ENCODE measurements around the gene PPP1CC. TPM values are rescaled to one million over a fixed set of nuclear protein-coding genes. Genes with fewer than 3 reads are reported as not detected.

Gene PPP1CC
- total RNA-seq, 2 donors from 2014 or later = 92.9 to 103 TPM

- TF ChIP-seq POLR2AphosphoS5 (IDR thresholded peaks at IDR 0.05) = no peak
- 88% methylated on average over 8 of the region's 8 CpGs for WGBS
- no peak for DNase-seq (ENCODE audit: low spot score)
- Histone ChIP-seq H3K36me3 (no peaks in the 10 kb centered on the region), H3K27me3 (replicated peaks; ENCODE audit: insufficient read depth) (no peaks in the 10 kb centered on the region), H3K4me1 (replicated peaks) (no peaks in the 10 kb centered on the region), H3K4me3 (no peak overlapping the region), H3K27ac (no peak overlapping the region), H3K9me3 (no peaks in the 10 kb centered on the region)
- intact Hi-C loops (cut with DNase I) = no loop called here
Measured at GRCh38 chr12:110782922-110783321, 40.2 kb upstream of the PPP1CC start.

- Histone ChIP-seq H3K4me1 (replicated peaks) (no peaks in the 10 kb centered on the region), H3K4me3 (no peak overlapping the region), H3K27ac (no peak overlapping the region), H3K36me3 (no peaks in the 10 kb centered on the region), H3K27me3 (replicated peaks; ENCODE audit: insufficient read depth) (no peaks in the 10 kb centered on the region), H3K9me3 (no peaks in the 10 kb centered on the region)
- WGBS = 81% methylated on average over 4 of the region's 4 CpGs
- intact Hi-C loops (cut with DNase I) = no loop called here
- no peak for DNase-seq (ENCODE audit: low spot score)
- TF ChIP-seq CTCF (IDR thresholded peaks at IDR 0.05) (no peak), POLR2AphosphoS5 (IDR thresholded peaks at IDR 0.05) (no peak), POLR2A (IDR thresholded peaks at IDR 0.05) (no peak)
Measured at GRCh38 chr12:110782094-110782493, 39.4 kb upstream of the PPP1CC start.

- no peaks in the 10 kb centered on the region for H3K27me3 ChIP-seq (replicated peaks; ENCODE audit: insufficient read depth)
- intact Hi-C loops (cut with DNase I) = no loop called here
- no peaks in the 10 kb centered on the region for H3K9me3 ChIP-seq
- no peak overlapping the region for H3K27ac ChIP-seq
- H3K36me3 ChIP-seq = no peaks in the 10 kb centered on the region
- no peak for TF ChIP-seq POLR2A (IDR thresholded peaks at IDR 0.05)
- TF ChIP-seq POLR2AphosphoS5 (IDR thresholded peaks at IDR 0.05) = no peak
- no peak for TF ChIP-seq CTCF (IDR thresholded peaks at IDR 0.05)
- 76% methylated on average over 4 of the region's 4 CpGs for WGBS
- no peak for DNase-seq (ENCODE audit: low spot score)
- H3K4me1 ChIP-seq (replicated peaks) = no peaks in the 10 kb centered on the region
- no peak overlapping the region for H3K4me3 ChIP-seq
Measured at GRCh38 chr12:110780448-110780847, 37.8 kb upstream of the PPP1CC start.

GRCh38 chr12:110778833-110779577 is 36.3 kb upstream of the PPP1CC start:
- DNase-seq (ENCODE audit: low spot score) = no peak
- no peaks in the 10 kb centered on the region for H3K9me3 ChIP-seq
- no peak for TF ChIP-seq POLR2AphosphoS5 (IDR thresholded peaks at IDR 0.05)
- no peak for TF ChIP-seq CTCF (IDR thresholded peaks at IDR 0.05)
- TF ChIP-seq POLR2A (IDR thresholded peaks at IDR 0.05) = no peak
- intact Hi-C loops (cut with DNase I) = no loop called here
- H3K27me3 ChIP-seq (replicated peaks; ENCODE audit: insufficient read depth) = no peaks in the 10 kb centered on the region
- 55% methylated on average over 7 of the region's 7 CpGs for WGBS
- H3K4me1 ChIP-seq (replicated peaks) = no peaks in the 10 kb centered on the region
- no peak overlapping the region for H3K27ac ChIP-seq
- no peak overlapping the region for H3K4me3 ChIP-seq
- H3K36me3 ChIP-seq = no peaks in the 10 kb centered on the region

- intact Hi-C loops (cut with DNase I) = no loop called here
- Histone ChIP-seq H3K9me3 (no peaks in the 10 kb centered on the region), H3K4me3 (no peak overlapping the region), H3K36me3 (no peaks in the 10 kb centered on the region), H3K27me3 (replicated peaks; ENCODE audit: insufficient read depth) (no peaks in the 10 kb centered on the region), H3K27ac (no peak overlapping the region), H3K4me1 (replicated peaks) (no peaks in the 10 kb centered on the region)
- TF ChIP-seq POLR2A (IDR thresholded peaks at IDR 0.05) = no peak
- no peak for TF ChIP-seq CTCF (IDR thresholded peaks at IDR 0.05)
- no peak for TF ChIP-seq POLR2AphosphoS5 (IDR thresholded peaks at IDR 0.05)
- DNase-seq (ENCODE audit: low spot score) = no peak
- WGBS = 66% methylated on average over 4 of the region's 4 CpGs
Measured at GRCh38 chr12:110776410-110776809, 33.7 kb upstream of the PPP1CC start.
